ENCODE data around the gene NRDC. TPM values are rescaled to one million over a fixed set of nuclear protein-coding genes. Genes with fewer than 3 reads are reported as not detected.

NRDC gene
- total and polyA plus RNA-seq, 2 donors from 2014 or later, result 99.5 to 110 TPM

DNA sequence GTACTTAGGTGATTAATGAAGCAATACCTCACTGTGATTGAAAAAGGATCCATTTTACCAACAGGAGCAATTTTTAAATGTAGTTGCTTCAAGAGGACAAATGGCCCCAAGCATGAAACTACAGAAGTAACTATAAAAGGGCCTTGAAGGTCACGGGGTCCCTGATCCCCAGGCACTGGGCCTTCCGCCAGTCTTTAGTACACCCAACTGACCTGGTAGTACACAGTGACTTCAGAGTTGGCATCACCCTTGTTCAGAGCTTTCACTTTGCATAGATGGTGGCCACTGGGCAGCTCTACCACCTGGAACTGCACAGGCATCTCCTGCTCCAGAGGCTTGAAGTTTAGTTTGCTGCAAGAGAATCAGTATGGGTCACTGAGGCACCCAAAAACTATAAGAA lies 84.3 kb downstream of the NRDC start:
- peaks cover 0 to 5% (median 3%) of the 10 kb centered on the region in 3 donors for H3K4me1 ChIP-seq (ENCODE audit: control insufficient read depth in 2 of 3, insufficient read depth in 2 of 3, low read depth in 1 of 3, low read length in 3 of 3)
- H3K36me3 ChIP-seq (ENCODE audit: control insufficient read depth in 2 of 3, insufficient read depth in 3 of 3, low read length in 3 of 3), result peaks cover 2 to 64% (median 38%) of the 10 kb centered on the region in 3 donors
- H3K27me3 ChIP-seq (ENCODE audit: control insufficient read depth, insufficient read depth, low read length), result no peaks in the 10 kb centered on the region
- no peak for FAIRE-seq
- intact Hi-C loops (cut with DNase I), result no loop called here
- H3K9ac ChIP-seq (ENCODE audit: low read length in 3 of 3), result no peak overlapping the region
- H3K9me3 ChIP-seq (ENCODE audit: control insufficient read depth in 2 of 3, insufficient read depth in 1 of 3, low read length in 3 of 3), result no peaks in the 10 kb centered on the region
- DNase-seq, result no peak
- H3K27ac ChIP-seq (ENCODE audit: low read depth in 2 of 2, low read length in 2 of 2), result peak overlapping the region in 1 of 2 donors; percentile 15
- H3K4me3 ChIP-seq (ENCODE audit: low read length in 3 of 3), result no peak overlapping the region
- TF ChIP-seq, protein P1, sequence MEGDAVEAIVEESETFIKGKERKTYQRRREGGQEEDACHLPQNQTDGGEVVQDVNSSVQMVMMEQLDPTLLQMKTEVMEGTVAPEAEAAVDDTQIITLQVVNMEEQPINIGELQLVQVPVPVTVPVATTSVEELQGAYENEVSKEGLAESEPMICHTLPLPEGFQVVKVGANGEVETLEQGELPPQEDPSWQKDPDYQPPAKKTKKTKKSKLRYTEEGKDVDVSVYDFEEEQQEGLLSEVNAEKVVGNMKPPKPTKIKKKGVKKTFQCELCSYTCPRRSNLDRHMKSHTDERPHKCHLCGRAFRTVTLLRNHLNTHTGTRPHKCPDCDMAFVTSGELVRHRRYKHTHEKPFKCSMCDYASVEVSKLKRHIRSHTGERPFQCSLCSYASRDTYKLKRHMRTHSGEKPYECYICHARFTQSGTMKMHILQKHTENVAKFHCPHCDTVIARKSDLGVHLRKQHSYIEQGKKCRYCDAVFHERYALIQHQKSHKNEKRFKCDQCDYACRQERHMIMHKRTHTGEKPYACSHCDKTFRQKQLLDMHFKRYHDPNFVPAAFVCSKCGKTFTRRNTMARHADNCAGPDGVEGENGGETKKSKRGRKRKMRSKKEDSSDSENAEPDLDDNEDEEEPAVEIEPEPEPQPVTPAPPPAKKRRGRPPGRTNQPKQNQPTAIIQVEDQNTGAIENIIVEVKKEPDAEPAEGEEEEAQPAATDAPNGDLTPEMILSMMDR (IDR thresholded peaks at IDR 0.05; ENCODE audit: borderline replicate concordance, extremely low read depth, insufficient read depth), result no peak

GRCh38 chr1:51792864-51793263 lies 85.7 kb downstream of the NRDC start:
- FAIRE-seq, result no peak
- TF ChIP-seq, protein P1 (IDR thresholded peaks at IDR 0.05; ENCODE audit: borderline replicate concordance, extremely low read depth, insufficient read depth), result no peak
- Histone ChIP-seq H3K9me3 (ENCODE audit: control insufficient read depth in 2 of 3, insufficient read depth in 1 of 3, low read length in 3 of 3) (no peaks in the 10 kb centered on the region), H3K9ac (ENCODE audit: low read length in 3 of 3) (no peak overlapping the region), H3K4me3 (ENCODE audit: low read length in 3 of 3) (no peak overlapping the region), H3K4me1 (ENCODE audit: control insufficient read depth in 2 of 3, insufficient read depth in 2 of 3, low read depth in 1 of 3, low read length in 3 of 3) (peaks cover 0 to 5% (median 3%) of the 10 kb centered on the region in 3 donors), H3K36me3 (ENCODE audit: control insufficient read depth in 2 of 3, insufficient read depth in 3 of 3, low read length in 3 of 3) (peaks cover 2 to 68% (median 42%) of the 10 kb centered on the region in 3 donors), H3K27ac (ENCODE audit: low read depth in 2 of 2, low read length in 2 of 2) (no peak overlapping the region), H3K27me3 (ENCODE audit: control insufficient read depth, insufficient read depth, low read length) (no peaks in the 10 kb centered on the region)
- intact Hi-C loops (cut with DNase I), result no loop called here
- DNase-seq, result peak in 1 of 5 donors; percentile 7

DNA sequence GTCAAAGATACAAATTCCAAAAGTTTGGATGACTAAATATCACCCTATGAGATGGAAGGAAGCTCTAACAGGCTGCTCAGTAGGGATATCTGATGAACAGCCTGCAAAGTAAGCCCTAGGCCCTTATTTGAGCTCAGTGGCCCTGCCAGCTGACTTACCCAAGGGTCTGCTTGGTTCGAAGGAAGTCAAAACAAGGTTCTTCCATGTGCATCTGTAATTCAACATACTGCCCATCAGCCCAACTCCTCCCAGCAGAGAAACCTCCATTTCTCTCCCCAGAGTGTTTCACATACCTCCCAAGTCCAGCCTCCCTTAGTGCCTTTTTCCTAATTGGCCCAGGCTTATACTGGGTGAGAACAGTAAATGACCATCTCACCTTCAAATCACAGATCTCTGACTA lies 86.6 kb downstream of the NRDC start:
- peaks cover 4 to 70% (median 46%) of the 10 kb centered on the region in 3 donors for H3K36me3 ChIP-seq (ENCODE audit: control insufficient read depth in 2 of 3, insufficient read depth in 3 of 3, low read length in 3 of 3)
- intact Hi-C loops (cut with DNase I), result no loop called here
- TF ChIP-seq, protein P1 (IDR thresholded peaks at IDR 0.05; ENCODE audit: borderline replicate concordance, extremely low read depth, insufficient read depth), result no peak
- H3K9ac ChIP-seq (ENCODE audit: low read length in 3 of 3), result no peak overlapping the region
- peaks cover 0 to 5% (median 3%) of the 10 kb centered on the region in 3 donors for H3K4me1 ChIP-seq (ENCODE audit: control insufficient read depth in 2 of 3, insufficient read depth in 2 of 3, low read depth in 1 of 3, low read length in 3 of 3)
- H3K9me3 ChIP-seq (ENCODE audit: control insufficient read depth in 2 of 3, insufficient read depth in 1 of 3, low read length in 3 of 3), result no peaks in the 10 kb centered on the region
- no peaks in the 10 kb centered on the region for H3K27me3 ChIP-seq (ENCODE audit: control insufficient read depth, insufficient read depth, low read length)
- no peak overlapping the region for H3K27ac ChIP-seq (ENCODE audit: low read depth in 2 of 2, low read length in 2 of 2)
- no peak overlapping the region for H3K4me3 ChIP-seq (ENCODE audit: low read length in 3 of 3)
- FAIRE-seq (no peak), DNase-seq (no peak)

- Histone ChIP-seq H3K9ac (ENCODE audit: low read length in 3 of 3) (no peak overlapping the region), H3K4me1 (ENCODE audit: control insufficient read depth in 2 of 3, insufficient read depth in 2 of 3, low read depth in 1 of 3, low read length in 3 of 3) (peaks cover 0 to 5% (median 3%) of the 10 kb centered on the region in 3 donors), H3K9me3 (ENCODE audit: control insufficient read depth in 2 of 3, insufficient read depth in 1 of 3, low read length in 3 of 3) (no peaks in the 10 kb centered on the region), H3K4me3 (ENCODE audit: low read length in 3 of 3) (no peak overlapping the region), H3K27me3 (ENCODE audit: control insufficient read depth, insufficient read depth, low read length) (no peaks in the 10 kb centered on the region), H3K36me3 (ENCODE audit: control insufficient read depth in 2 of 3, insufficient read depth in 3 of 3, low read length in 3 of 3) (peaks cover 4 to 85% (median 55%) of the 10 kb centered on the region in 3 donors), H3K27ac (ENCODE audit: low read depth in 2 of 2, low read length in 2 of 2) (no peak overlapping the region)
- no peak for DNase-seq
- intact Hi-C loops (cut with DNase I), result no loop called here
- TF ChIP-seq, protein P1 (IDR thresholded peaks at IDR 0.05; ENCODE audit: borderline replicate concordance, extremely low read depth, insufficient read depth), result no peak
- no peak for FAIRE-seq
Measured at GRCh38 chr1:51790385-51790784, 88.1 kb downstream of the NRDC start.

All from kidney (tissue), 14 donors.